Psoas muscle (tissue), 8 donors: ENCODE results near the gene JADE2. TPM values are rescaled to one million over a fixed set of nuclear protein-coding genes. Genes with fewer than 3 reads are reported as not detected.
A peak's percentile ranks its signal among the peaks of the same experiment; 100 is the strongest.

Experiments
- ATAC-seq, 4 donors: fragments of 200-7000 bp; cut with Tn5 transposase; one replicate each; pipeline ENCODE4 v1.9.1; 2020; ENCODE audit warnings: moderate library complexity in 3 of 4, mild to moderate bottlenecking in 2 of 4
- DNase-seq, 2 donors: peaks; one replicate each; pipeline ENCODE4 v3.0.0-alpha.2; 2020
- H3K27ac ChIP-seq: fragments of 200-600 bp; one replicate; pipeline ENCODE4 v1.8.0; 2022
- H3K27me3 ChIP-seq, 3 donors: fragments of 200-600 bp in 1 of 3; one replicate each; pipeline versions ENCODE4 v1.6.1 to v1.8.0; 2013 to 2022; ENCODE audit warnings: low read length in 2 of 3, mild to moderate bottlenecking in 2 of 3, moderate library complexity in 1 of 3; ENCODE audit not compliant: insufficient read depth in 3 of 3
- H3K36me3 ChIP-seq, 2 donors: fragments of 200-600 bp in 1 of 2; one replicate each; pipeline versions ENCODE4 v1.6.1 to v1.8.0; 2013 to 2022; ENCODE audit warnings: low read depth in 1 of 2, mild to moderate bottlenecking in 1 of 2, moderate library complexity in 1 of 2; ENCODE audit not compliant: insufficient read depth in 1 of 2
- H3K4me1 ChIP-seq: fragments of 200-600 bp; one replicate; pipeline ENCODE4 v1.8.0; 2022
- H3K4me3 ChIP-seq: fragments of 200-600 bp; one replicate; pipeline ENCODE4 v1.8.0; 2022; ENCODE audit warnings: mild to moderate bottlenecking
- H3K9me3 ChIP-seq: fragments of 200-600 bp; one replicate; pipeline ENCODE4 v1.8.0; 2022
- CTCF ChIP-seq: fragments of 200-600 bp; IDR thresholded peaks from one replicate; pipeline ENCODE4 v1.8.0; 2022; ENCODE audit warnings: antibody characterized with exemption
- WGBS, 3 donors: extraction: QIAGEN DNeasy Blood & Tissue Kit; methylation state at CpG; one replicate each; pipeline versions ENCODE4 v1.1.6 to v1.1.7; 2013; 5-methylcytosine and 5-hydroxymethylcytosine counted together
- intact Hi-C, 2 donors: fragments of 100-400 bp; cut with DNase I; formaldehyde crosslinking; loops; one replicate each; pipeline versions ENCODE4 v1.11.0 to v1.14.2; 2022
- polyA plus RNA-seq, 3 donors: library from polyadenylated mRNA; stranded (reverse); fragments of 200-250 nt; gene quantifications; one replicate each; pipeline ENCODE4 v1.2.3, GENCODE V29; 2013
- total RNA-seq, 4 donors: library from RNA; stranded (reverse); fragmentation: NEBNext Ultra II Directional in 2 of 4; extraction: Animal tissue kit (Norgen Biotek cat#: 25700) in 2 of 4; gene quantifications; one replicate each; pipeline versions ENCODE4 v1.2.1 to v1.2.4, GENCODE V29; 2021 to 2023
- donor health status: healthy with polysubstance abuse.
- donor health status: DM: no; HTN: no; CAD: no; lungs with moderate emphysema.
- donor health status: Bipolar disorder and iron deficiency.
- donor health status: healthy.
- donor health status: DM: yes; HTN: yes; CAD: no.
- donor health status: DM: no; HTN: no; CAD: no.
- donor health status: DM: no; HTN: no; CAD: no.
- donor health status: DM: yes; HTN: yes; CAD: no.

JADE2 gene
- total and polyA plus RNA-seq, 7 donors = 5.0 to 15.1 (median 10.1) TPM

GRCh38 chr5:134561871-134562296, 36.4 kb downstream of the JADE2 start:
- DNase-seq (peak in 1 of 2 donors; percentile 63), ATAC-seq (peak; percentile 54 to 76 (median 66))
- Histone ChIP-seq H3K27me3 (no peaks in the 10 kb centered on the region), H3K36me3 (peaks cover 0 to 72% of the 10 kb centered on the region in 2 donors), H3K27ac (peak overlapping the region; percentile 27), H3K9me3 (no peaks in the 10 kb centered on the region), H3K4me1 (peaks cover 7% of the 10 kb centered on the region), H3K4me3 (no peak overlapping the region)
- peak; percentile 42 for TF ChIP-seq CTCF
- 45 to 58% (median 53%) methylated on average over 9 of the region's 9 CpGs for WGBS, 3 donors
- intact Hi-C loops = no loop called here

- 98 to 99% (median 98%) methylated on average over 7 of the region's 7 CpGs for WGBS, 3 donors
- ATAC-seq (no peak), DNase-seq (no peak)
- TF ChIP-seq CTCF = no peak
- intact Hi-C loops = no loop called here
- Histone ChIP-seq H3K4me1 (peaks cover 18% of the 10 kb centered on the region), H3K27me3 (no peaks in the 10 kb centered on the region), H3K9me3 (no peaks in the 10 kb centered on the region), H3K36me3 (peaks cover 0 to 82% of the 10 kb centered on the region in 2 donors), H3K27ac (no peak overlapping the region), H3K4me3 (no peak overlapping the region)
Measured at GRCh38 chr5:134563221-134563620, 37.8 kb downstream of the JADE2 start.

GRCh38 chr5:134563962-134564361, 38.5 kb downstream of the JADE2 start:
- WGBS, 3 donors = 77 to 79% (median 78%) methylated on average over 5 of the region's 5 CpGs
- DNase-seq (no peak), ATAC-seq (no peak)
- H3K27me3 ChIP-seq = no peaks in the 10 kb centered on the region
- no peak for TF ChIP-seq CTCF
- no peak overlapping the region for H3K27ac ChIP-seq
- peaks cover 0 to 82% of the 10 kb centered on the region in 2 donors for H3K36me3 ChIP-seq
- H3K4me1 ChIP-seq = peaks cover 25% of the 10 kb centered on the region
- intact Hi-C loops = no loop called here
- H3K9me3 ChIP-seq = no peaks in the 10 kb centered on the region
- no peak overlapping the region for H3K4me3 ChIP-seq

- intact Hi-C loops = no loop called here
- no peak for ATAC-seq
- Histone ChIP-seq H3K4me3 (no peak overlapping the region), H3K36me3 (peaks cover 0 to 79% of the 10 kb centered on the region in 2 donors), H3K9me3 (no peaks in the 10 kb centered on the region), H3K27me3 (no peaks in the 10 kb centered on the region), H3K4me1 (peaks cover 30% of the 10 kb centered on the region), H3K27ac (no peak overlapping the region)
- 89 to 95% (median 93%) methylated on average over 4 of the region's 4 CpGs for WGBS, 3 donors
- DNase-seq = no peak
- no peak for TF ChIP-seq CTCF
Measured at GRCh38 chr5:134564396-134564795, 38.9 kb downstream of the JADE2 start.
